ENCODE measurements around the gene MAML2.

Gene MAML2

GRCh38 chr11:96038046-96038445, 304.9 kb downstream of the MAML2 start:
- no peak for DNase-seq (ENCODE audit: low read depth, low spot score)

GRCh38 chr11:96037405-96037949, 305.5 kb downstream of the MAML2 start:
- DNase-seq (ENCODE audit: low read depth, low spot score) = no peak

GRCh38 chr11:96036863-96037262, 306.1 kb downstream of the MAML2 start:
- DNase-seq (ENCODE audit: low read depth, low spot score) = no peak

DNA sequence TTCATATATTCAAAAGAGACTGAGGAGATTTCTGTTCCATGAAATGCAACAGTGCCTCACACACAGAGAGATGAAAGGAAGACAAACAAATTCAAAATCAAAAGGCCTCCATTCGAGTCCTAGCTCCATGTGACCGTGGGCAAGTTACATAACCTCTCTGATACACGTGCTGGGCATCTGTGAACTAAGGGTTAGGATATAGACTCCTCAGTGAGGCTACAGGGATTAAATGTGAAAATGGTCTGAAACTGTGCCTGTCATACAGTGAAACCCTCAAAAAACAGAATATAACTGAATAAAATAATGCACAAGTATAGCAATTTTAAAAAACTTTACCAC, 307.3 kb downstream of the MAML2 start:
- no peak for DNase-seq (ENCODE audit: low read depth, low spot score)

DNA sequence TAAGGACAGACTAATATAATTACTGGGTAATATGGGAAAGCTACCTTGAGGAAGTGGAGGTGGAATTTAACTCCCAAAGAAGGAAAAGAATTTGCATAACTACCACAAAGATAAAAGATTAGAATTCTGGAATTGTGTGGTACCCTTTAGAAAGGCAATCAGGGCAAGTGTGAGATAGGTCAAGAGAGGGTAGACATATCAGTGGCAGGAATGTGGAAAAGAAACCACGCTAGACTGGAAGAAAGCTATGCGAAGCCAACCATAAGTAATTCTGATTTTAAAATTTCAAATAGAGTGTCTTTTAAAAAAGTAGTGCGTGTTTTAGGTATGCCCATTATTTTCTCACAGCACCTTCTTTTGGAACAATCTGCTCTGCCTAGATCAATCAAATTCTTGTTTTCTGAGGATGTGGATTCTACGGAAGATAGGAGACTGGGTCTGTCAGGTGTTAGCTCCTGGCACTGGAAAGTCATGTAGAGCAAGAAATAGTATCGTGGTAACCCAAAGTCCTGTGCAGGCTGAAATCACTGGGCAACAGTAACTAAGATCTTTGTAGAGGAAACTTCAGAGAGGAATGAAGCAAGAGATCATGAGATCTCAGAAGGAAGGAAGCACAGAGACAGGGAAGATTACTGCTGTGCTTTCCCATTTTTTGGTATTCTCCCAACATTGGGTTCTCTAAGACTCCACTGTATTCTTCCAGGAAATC, 307.8 kb downstream of the MAML2 start:
- DNase-seq (ENCODE audit: low read depth, low spot score) = no peak

DNA sequence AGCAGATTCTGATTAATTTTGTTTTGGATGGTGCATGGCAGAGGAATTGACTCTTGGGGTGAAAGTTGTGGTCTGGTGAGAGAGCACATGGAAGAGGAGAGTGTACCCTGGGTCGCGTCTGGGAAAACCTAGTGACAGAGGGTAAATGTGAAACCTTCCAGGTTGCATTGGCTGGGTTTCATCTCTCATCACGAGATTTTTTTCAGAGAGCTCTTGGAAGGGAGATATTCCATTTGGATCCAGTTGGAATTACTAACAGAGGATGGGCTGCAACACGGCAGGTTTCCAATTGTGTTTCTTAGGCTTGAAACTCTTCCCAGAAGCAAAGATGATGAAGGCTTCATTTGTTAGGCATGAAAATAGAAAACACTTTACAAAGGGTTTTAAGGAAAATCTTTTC, 309.4 kb downstream of the MAML2 start:
- no peak for DNase-seq (ENCODE audit: low read depth, low spot score)

- DNase-seq (ENCODE audit: low read depth, low spot score) = no peak
Measured at GRCh38 chr11:96033095-96033494, 309.9 kb downstream of the MAML2 start.

- no peak for DNase-seq (ENCODE audit: low read depth, low spot score)
Measured at GRCh38 chr11:96028746-96029145, 314.2 kb downstream of the MAML2 start.

- no peak for DNase-seq (ENCODE audit: low read depth, low spot score)
Measured at GRCh38 chr11:96027021-96027420, 316.0 kb downstream of the MAML2 start.

- DNase-seq (ENCODE audit: low read depth, low spot score) = no peak
Measured at GRCh38 chr11:96026310-96026709, 316.7 kb downstream of the MAML2 start.

- DNase-seq (ENCODE audit: low read depth, low spot score) = no peak
Measured at GRCh38 chr11:96024666-96025065, 318.3 kb downstream of the MAML2 start.

- no peak for DNase-seq (ENCODE audit: low read depth, low spot score)
Measured at GRCh38 chr11:96023275-96023674, 319.7 kb downstream of the MAML2 start.

DNA sequence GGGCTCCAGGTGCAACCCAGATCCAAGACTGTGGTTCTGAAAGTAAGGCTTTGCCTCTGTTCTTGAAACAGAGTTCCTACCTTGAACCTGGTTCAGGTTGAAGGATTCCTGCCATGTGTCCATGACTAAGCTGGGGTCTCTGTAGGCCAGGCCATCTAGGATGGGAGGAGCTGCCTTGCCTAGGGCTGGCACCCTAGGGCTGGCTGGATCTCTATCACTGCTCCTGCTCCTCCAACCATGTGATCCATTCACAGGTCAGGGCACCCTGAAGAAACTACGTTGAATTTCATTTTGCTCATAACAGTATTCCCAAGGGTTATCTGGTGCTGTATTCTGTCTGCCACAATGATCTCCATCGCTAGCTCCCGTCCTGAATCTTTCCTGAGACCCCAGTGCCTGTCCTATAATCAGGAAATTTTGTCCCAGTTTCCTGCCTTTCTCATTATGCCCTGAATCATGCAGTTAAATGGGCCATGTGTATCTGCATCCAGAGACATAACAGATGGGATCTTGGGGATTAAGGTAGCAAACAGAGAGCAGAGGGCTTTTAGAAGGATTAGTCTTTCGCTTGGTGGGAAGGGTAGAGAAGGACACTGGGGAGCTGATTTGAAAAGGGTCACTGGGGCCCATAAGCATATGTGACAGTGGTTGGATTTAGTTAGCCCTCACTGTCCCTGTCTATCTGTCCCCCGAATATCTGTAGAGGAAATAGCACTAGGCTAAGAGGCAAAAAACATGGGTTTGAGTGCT, 320.9 kb downstream of the MAML2 start:
- no peak for DNase-seq (ENCODE audit: low read depth, low spot score)

DNA sequence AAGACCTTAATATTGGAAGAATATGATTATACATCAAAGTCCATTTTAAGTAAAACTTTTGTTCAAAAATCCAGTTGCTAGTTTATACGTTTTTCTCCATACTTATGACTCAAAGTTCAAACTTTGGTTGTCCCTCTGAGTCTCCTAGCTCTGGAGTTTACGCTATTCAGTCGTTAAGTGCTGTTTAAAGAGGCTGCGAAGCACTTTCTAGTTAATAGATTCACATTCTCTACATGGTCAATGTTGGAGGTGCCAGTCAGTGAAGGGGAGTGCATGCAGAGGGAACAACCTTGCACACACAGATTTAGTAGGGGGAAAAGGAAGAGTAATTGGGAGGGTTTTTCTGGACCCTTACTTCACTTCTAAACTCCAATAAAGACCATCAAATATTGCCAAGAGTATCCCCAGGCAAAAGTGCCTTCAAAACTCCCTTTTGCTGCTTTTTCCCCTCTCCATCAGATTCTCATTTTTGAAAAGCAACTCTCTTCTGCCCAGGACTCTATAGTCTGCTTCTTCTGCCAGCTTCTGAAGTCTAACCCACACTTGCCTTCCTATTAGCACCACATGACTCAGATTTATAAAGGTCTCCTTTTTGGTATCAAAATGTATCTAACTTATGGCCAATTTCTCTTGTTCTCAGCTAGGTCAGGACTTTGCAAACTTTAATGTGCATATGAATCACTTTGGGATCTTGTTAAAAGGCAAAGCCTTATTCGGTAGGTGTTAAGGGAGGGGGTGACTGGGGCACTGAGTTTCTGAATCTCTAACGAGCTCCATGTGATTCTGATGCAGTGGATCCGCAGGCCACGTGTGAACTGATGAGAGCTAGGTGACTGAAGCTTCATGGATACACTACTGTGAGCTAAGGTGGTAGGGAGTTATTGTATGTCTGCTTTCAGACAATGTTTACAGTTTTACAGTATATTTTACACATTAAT, 322.9 kb downstream of the MAML2 start:
- DNase-seq (ENCODE audit: low read depth, low spot score) = no peak

GRCh38 chr11:96019281-96019680, 323.7 kb downstream of the MAML2 start:
- DNase-seq (ENCODE audit: low read depth, low spot score) = no peak

DNA sequence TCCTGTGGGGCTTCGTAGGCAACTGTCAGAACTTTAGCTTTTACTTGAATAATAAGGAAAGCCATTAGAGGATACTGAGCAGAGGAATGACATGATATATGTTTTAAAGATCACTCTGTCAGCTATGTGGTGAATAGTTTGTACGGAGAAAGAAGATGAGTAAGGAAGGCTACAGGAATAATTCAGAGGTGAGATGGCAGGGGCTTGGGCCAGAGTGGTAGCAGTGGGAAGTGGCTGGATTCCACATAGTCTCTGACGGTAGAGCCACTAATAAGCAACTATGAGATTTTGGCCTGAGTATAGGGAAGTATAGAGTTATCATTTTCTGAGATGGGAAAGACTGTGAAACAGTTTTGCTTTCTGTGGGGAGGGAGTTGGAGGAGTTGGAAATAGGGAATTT, 325.1 kb downstream of the MAML2 start:
- no peak for DNase-seq (ENCODE audit: low read depth, low spot score)

DNA sequence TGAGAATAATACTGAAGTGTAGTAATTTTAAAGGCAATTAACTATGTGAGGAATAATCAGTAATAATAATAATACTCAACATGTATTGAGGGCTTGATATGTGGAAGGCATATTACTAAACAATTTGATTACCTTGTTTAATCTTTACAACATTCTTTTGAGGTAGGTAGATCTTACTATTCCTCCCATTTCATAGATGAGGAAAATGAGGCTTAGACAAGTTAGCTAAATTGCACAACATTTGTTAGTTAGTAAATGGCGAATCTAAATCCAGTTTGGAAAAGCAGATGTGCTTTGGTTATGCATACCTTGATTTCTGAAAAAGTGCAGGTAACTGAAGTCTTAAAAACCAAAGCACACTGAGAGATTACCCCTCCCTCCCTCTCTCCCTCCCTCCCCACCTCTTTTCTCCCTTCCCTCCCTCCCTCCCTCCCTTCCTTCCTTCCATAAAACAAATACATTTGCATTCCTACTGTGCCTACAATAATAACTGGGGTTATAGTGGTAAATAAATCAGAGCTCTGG, 326.0 kb downstream of the MAML2 start:
- no peak for DNase-seq (ENCODE audit: low read depth, low spot score)

DNA sequence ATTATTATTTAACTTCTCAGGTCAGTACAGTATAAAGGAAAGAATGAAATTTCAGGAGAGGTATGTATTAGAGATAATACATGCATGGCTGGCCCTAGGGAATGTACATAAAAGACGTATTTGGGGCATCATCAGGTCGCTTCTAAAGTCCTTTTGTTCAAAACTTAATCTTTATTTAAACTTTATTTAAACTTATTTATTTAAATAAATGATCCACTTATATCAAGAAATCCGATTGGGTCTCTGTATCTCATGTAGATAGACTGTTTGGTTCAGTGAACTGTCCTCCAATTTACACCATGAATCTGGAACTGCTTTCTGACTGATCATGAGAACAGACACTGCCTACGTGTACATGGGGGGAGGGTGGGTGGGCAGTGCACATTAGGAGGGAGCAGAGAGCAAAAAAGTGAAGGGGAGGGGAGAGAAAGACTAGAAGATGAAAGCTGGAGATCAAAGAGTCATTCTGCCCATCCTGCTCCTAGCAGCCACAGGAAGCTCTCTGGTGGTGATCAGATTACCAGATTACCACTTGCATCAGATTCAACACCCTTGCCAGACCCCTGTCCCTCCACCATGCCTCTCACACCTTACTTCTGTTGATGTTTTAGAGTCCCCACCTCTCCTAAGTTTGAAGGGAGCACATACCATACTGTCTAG, 327.0 kb downstream of the MAML2 start:
- DNase-seq (ENCODE audit: low read depth, low spot score) = no peak

GRCh38 chr11:96014217-96014616, 328.8 kb downstream of the MAML2 start:
- DNase-seq (ENCODE audit: low read depth, low spot score) = no peak

DNA sequence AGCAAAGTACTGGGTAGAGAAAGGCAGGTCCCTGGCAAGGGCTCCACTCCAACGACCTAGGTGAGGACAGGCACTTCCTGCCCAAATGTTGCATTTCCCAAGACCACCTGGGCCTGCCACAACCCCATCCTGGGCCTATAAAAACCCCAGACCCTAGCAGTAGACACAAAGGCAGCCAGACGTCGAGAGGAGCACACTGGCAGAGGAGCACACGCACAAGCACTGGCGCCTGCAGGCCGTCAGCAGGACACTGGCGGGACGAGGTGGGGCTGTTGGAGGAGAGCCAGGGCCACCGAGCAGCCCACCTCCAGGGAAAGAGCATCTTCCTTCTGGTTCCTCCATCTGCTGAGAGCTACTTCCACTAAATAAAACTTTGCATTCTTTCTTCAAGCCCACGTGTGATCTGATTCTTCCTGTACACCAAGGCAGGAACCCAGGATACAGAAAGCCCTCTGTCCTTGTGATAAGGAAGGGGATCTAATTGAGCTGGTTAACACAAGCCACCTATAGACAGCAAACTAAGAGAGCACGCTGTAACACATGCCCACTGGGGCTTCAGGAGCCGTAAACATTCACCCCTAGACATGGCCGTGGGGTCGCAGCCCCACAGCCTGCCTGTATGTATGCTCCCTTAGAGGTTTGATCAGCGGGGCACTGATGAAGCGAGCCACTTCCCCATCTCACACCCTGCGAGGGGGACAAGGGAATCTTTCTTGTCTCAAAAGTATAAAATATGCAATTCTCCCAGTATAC, 329.4 kb downstream of the MAML2 start:
- DNase-seq (ENCODE audit: low read depth, low spot score) = no peak

Data from smooth muscle cell of the brain vasculature (primary cell).